NCI-H526 (cell line): Measurements from ENCODE around the gene NEU4.
"Not testable (repeated sequence)": the region's sequence is repeated elsewhere in the genome, so short reads cannot be mapped to it uniquely, and the experiment has no call there.

ENCODE experiments used
- DNase-seq, 2 experiments: peaks; one replicate each; lab custom pipeline; 2025; lab: John Stamatoyannopoulos, UW

The NEU4 gene

GRCh38 chr2:241813644-241814392, 4.8 kb downstream of the NEU4 start:
- no peak for DNase-seq

DNA sequence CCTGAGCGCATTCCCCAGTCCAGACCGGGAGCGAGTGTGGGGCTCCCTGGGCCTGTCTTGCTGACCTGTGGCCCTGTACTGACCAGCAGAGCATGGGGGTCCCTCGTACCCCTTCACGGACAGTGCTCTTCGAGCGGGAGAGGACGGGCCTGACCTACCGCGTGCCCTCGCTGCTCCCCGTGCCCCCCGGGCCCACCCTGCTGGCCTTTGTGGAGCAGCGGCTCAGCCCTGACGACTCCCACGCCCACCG, 5.3 kb downstream of the NEU4 start:
- DNase-seq = no peak

DNA sequence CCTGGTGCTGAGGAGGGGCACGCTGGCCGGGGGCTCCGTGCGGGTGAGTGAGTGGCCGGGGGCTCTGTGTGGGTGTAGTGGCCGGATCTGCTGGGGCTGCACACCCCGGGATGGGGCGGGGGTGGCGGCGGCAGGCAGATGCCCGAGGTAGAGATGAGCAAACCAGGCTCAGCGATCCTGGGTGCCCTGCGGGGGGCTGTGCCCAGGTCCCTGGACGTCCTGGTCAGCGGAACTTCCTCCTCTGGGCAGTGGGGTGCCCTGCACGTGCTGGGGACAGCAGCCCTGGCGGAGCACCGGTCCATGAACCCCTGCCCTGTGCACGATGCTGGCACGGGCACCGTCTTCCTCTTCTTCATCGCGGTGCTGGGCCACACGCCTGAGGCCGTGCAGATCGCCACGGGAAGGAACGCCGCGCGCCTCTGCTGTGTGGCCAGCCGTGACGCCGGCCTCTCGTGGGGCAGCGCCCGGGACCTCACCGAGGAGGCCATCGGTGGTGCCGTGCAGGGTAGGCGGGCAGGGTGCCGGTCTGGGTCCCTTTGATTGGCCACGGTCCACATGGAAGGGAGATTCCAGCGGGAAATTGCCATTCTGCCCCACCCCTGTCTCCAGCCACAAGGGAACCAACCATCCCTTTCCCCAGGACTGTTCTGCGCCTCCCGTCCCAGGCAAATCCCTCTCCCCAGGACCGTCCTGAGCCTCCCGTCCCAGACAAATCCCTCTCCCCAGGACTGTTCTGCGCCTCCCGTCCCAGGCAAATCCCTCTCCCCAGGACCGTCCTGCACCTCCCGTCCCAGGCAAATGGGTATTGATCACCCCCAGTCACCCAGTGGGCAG, 5.9 kb downstream of the NEU4 start:
- DNase-seq = peak in 1 of 2 experiments; percentile 48

GRCh38 chr2:241815477-241816430, 6.8 kb downstream of the NEU4 start:
- no peak for DNase-seq

DNA sequence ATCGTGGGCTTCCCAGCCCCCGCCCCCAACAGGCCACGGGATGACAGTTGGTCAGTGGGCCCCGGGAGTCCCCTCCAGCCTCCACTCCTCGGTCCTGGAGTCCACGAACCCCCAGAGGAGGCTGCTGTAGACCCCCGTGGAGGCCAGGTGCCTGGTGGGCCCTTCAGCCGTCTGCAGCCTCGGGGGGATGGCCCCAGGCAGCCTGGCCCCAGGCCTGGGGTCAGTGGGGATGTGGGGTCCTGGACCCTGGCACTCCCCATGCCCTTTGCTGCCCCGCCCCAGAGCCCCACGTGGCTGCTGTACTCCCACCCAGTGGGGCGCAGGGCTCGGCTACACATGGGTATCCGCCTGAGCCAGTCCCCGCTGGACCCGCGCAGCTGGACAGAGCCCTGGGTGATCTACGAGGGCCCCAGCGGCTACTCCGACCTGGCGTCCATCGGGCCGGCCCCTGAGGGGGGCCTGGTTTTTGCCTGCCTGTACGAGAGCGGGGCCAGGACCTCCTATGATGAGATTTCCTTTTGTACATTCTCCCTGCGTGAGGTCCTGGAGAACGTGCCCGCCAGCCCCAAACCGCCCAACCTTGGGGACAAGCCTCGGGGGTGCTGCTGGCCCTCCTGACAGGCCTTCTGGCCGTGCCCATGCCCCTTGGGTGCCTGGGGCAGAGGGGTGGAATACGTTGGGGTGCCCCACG, 7.6 kb downstream of the NEU4 start:
- no peak for DNase-seq

DNA sequence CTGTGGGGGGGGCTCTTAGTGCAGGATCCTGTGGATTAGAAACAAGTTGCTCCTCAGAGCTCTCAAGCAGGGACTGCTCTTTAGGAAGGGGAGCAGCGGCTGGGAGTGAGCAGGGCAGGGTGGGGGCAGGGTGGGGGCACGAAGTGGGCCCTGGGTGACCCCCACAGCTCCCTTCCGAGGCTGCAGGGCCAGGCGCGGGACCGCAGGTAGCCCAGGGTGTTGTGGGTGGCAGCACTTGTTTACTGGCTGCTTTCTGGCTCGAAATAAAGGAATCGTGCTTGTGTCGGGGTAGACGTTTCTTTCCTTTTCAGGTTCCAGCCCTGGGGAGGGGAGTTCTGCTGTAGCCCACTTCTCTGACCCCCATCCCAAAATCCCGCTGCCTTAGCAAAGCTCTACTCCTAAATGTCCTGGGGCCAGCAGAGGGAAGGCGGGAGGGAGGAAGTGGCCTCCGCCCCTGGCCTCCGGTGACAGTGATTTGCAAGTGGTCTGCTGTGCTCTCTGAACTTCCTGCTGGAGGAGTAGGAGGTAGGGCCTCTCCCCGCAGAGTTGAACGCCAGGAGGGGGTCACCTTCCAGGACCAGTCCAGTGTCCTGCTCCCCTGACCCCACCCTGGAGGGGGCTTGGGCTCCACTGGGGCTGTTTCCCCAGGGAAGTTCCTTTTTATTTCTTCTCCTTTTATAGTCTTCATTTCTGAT, 8.3 kb downstream of the NEU4 start:
- no peak for DNase-seq

GRCh38 chr2:241817821-241818215, 8.8 kb downstream of the NEU4 start:
- not testable (repeated sequence) for DNase-seq

- no peak for DNase-seq
Measured at GRCh38 chr2:241818229-241818942, 9.4 kb downstream of the NEU4 start.

- no peak for DNase-seq
Measured at GRCh38 chr2:241818943-241819270, 9.9 kb downstream of the NEU4 start.

- not testable (repeated sequence) for DNase-seq
Measured at GRCh38 chr2:241819947-241820624, 11.1 kb downstream of the NEU4 start.

- no peak for DNase-seq
Measured at GRCh38 chr2:241820625-241821384, 11.8 kb downstream of the NEU4 start.

DNA sequence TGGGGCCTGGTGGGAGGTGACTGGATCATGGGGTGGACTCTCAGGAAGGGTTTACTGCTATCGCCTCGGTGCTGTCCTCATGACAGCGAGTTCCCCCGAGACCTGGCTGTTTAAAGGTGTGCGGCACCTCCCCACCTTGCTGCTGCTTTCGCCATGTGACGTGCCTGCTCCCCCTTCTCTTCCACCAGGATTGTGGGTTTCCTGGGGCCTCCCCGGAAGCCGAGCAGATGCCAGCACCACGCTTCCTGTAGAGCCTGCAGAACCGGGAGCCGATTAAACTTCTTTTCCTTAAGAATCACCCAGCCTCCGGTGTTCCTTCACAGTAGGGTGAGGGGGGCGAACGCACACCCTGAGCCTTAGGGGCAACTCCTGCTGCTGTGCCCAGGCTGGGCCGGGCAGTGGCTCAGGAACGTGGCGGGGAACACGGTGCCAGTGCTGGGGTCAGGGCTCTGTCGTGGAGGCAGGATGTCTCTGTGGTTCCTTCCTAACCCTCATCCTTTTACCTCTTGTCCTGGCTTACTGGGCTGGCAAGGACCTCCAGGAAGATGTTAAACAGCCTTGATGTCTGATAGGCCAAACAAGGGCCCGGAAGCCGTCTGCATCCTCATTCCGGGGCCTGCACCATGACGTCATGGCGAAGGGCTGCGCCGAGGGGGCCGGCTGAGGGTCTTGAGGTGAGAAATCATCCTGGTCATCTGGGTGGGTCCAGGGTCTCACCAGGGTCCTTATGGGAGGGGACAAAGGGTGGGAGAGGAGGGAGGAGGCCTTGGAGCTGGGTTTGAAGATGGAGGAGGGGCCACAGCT, 12.7 kb downstream of the NEU4 start:
- no peak for DNase-seq

- DNase-seq = no peak
Measured at GRCh38 chr2:241822264-241822623, 13.3 kb downstream of the NEU4 start.

- DNase-seq = peak; percentile 70 to 82
Measured at GRCh38 chr2:241823531-241824437, 14.8 kb downstream of the NEU4 start.

- DNase-seq = no peak
Measured at GRCh38 chr2:241827394-241827793, 18.4 kb downstream of the NEU4 start.

GRCh38 chr2:241833101-241833663, 24.2 kb downstream of the NEU4 start:
- DNase-seq = no peak
